Astrocyte (in vitro differentiated cells and primary cell): ENCODE results near the gene PDE1C.

Experiments
- CTCF ChIP-seq: IDR thresholded peaks from 2 replicates; pipeline ENCODE4 v1.5.1; 2011; ENCODE audit warnings: low read depth, mild to moderate bottlenecking, inconsistent platforms, low read length, moderate library complexity; ENCODE audit not compliant: insufficient read depth
- EZH2 ChIP-seq: IDR thresholded peaks from 2 replicates; pipeline ENCODE4 v1.6.1; 2012; ENCODE audit warnings: mild to moderate bottlenecking, low read length, inconsistent platforms; ENCODE audit not compliant: insufficient read depth

- TF ChIP-seq CTCF = no peak
- no peak for TF ChIP-seq EZH2
Measured at GRCh38 chr7:31926991-31927584, 143.1 kb downstream of the PDE1C start.
